ENCODE data around the gene PWWP2B.

- TF ChIP-seq POLR2A (IDR thresholded peaks at IDR 0.05; ENCODE audit: low read length) (no peak), GATA3 (IDR thresholded peaks at IDR 0.05; ENCODE audit: borderline replicate concordance) (no peak), MAZ (IDR thresholded peaks at IDR 0.05; ENCODE audit: borderline replicate concordance, low read depth, low read length) (no peak), CBX2 (IDR thresholded peaks at IDR 0.05; ENCODE audit: borderline replicate concordance, low read depth) (no peak), PHF8 (IDR thresholded peaks at IDR 0.05; ENCODE audit: borderline replicate concordance, low read depth) (no peak), CTCF (IDR thresholded peaks at IDR 0.05) (no peak), CBX8 (IDR thresholded peaks at IDR 0.05) (no peak), ZC3H11A (IDR thresholded peaks at IDR 0.05) (no peak), MAFK (IDR thresholded peaks at IDR 0.05; ENCODE audit: partially characterized antibody) (no peak), RAD21 (conservative IDR thresholded peaks at IDR 0.05 in 1 of 2, IDR thresholded peaks at IDR 0.05 in 1 of 2) (no peak), ZFP36 (IDR thresholded peaks at IDR 0.05; ENCODE audit: borderline replicate concordance, partially characterized antibody) (no peak), ELK1 (IDR thresholded peaks at IDR 0.05; ENCODE audit: low read depth, low read length) (no peak), RFX5 (IDR thresholded peaks at IDR 0.05) (no peak)
- TF ChIP-seq, protein P1, sequence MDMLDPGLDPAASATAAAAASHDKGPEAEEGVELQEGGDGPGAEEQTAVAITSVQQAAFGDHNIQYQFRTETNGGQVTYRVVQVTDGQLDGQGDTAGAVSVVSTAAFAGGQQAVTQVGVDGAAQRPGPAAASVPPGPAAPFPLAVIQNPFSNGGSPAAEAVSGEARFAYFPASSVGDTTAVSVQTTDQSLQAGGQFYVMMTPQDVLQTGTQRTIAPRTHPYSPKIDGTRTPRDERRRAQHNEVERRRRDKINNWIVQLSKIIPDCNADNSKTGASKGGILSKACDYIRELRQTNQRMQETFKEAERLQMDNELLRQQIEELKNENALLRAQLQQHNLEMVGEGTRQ (IDR thresholded peaks at IDR 0.05) = no peak
Observed at GRCh38 chr10:132445516-132446194, 48.7 kb downstream of the PWWP2B start.
